ENCODE data around the gene MARCHF10. TPM values are rescaled to one million over a fixed set of nuclear protein-coding genes. Genes with fewer than 3 reads are reported as not detected.

The MARCHF10 gene
- total and polyA plus RNA-seq, 2 donors (not counting 3 experiments of a cell fraction or from before 2014, with no cell fraction given), result 0.11 TPM; not detected in 1

GRCh38 chr17:62719586-62719985 is 88.5 kb downstream of the MARCHF10 start:
- FAIRE-seq (no peak), DNase-seq (ENCODE audit: low read depth, low spot score) (no peak)
- ChIA-PET CTCF (interaction anchor here (1.1 to 3.8 kb wide), 4 partner anchors 8 to 47 kb away, joined by 3 to 26 read pairs (median 4); no protein-coding TSS in a partner anchor), POLR2A (no interaction called here)
- Histone ChIP-seq H3K9me1 (replicated peaks; ENCODE audit: control insufficient read depth, extremely low read depth, insufficient read depth, low read length) (no peaks in the 10 kb centered on the region), H3K79me2 (ENCODE audit: control insufficient read depth, insufficient read depth, low read length) (no peaks in the 10 kb centered on the region), H3K27ac (ENCODE audit: insufficient read depth, low read depth, low read length) (no peak overlapping the region), H3K4me1 (ENCODE audit: control insufficient read depth, extremely low read depth, insufficient read depth, low read length) (no peaks in the 10 kb centered on the region), H3K4me2 (ENCODE audit: insufficient read depth, low read length) (no peak overlapping the region), H3K4me3 (replicated peaks in 1 of 3; ENCODE audit: insufficient read depth in 1 of 3, low read depth in 1 of 3, low read length in 3 of 3) (no peak overlapping the region), H3K9me3 (replicated peaks; ENCODE audit: control insufficient read depth, insufficient read depth, low read length) (no peaks in the 10 kb centered on the region), H3K27me3 (ENCODE audit: control insufficient read depth in 2 of 2, insufficient read depth in 2 of 2, low read length in 2 of 2) (peaks cover 9 to 10% of the 10 kb centered on the region in 2 experiments), H2AFZ (ENCODE audit: low read depth, low read length) (no peak overlapping the region), H3K9ac (replicated peaks; ENCODE audit: extremely low read depth, insufficient read depth, low read length) (no peak overlapping the region), H3K36me3 (ENCODE audit: control insufficient read depth in 2 of 2, extremely low read depth in 1 of 2, insufficient read depth in 2 of 2, low read length in 2 of 2) (no peaks in the 10 kb centered on the region), H4K20me1 (replicated peaks; ENCODE audit: control insufficient read depth, extremely low read depth, insufficient read depth, low read length) (no peaks in the 10 kb centered on the region)
- BruUV-seq (replicated peaks), result no TSS peak
- intact Hi-C loops (cut with micrococcal nuclease) (no loop called here), dilution Hi-C loops (cut with MboI; ENCODE audit: extremely low pct_ligation_motif_present, low sequenced_read_pairs) (no loop called here)
- TF ChIP-seq POLR2A (IDR thresholded peaks at IDR 0.05; ENCODE audit: low read depth, low read length) (no peak), MYC (IDR thresholded peaks at IDR 0.05; ENCODE audit: low read depth, low read length) (no peak), FOS (IDR thresholded peaks at IDR 0.05; ENCODE audit: borderline replicate concordance, insufficient read depth, low read length) (no peak), EZH2 (IDR thresholded peaks at IDR 0.05; ENCODE audit: borderline replicate concordance, low read depth, low read length, severe bottlenecking) (no peak), JUN (IDR thresholded peaks at IDR 0.05; ENCODE audit: borderline replicate concordance, insufficient read depth, insufficient read length, low read depth) (no peak), GATA2 (IDR thresholded peaks at IDR 0.05; ENCODE audit: insufficient read depth, insufficient read length, low read depth, low read length) (no peak), POLR2AphosphoS5 (IDR thresholded peaks at IDR 0.05; ENCODE audit: insufficient read depth, low read depth, low read length) (no peak)
- TF ChIP-seq, protein P1, sequence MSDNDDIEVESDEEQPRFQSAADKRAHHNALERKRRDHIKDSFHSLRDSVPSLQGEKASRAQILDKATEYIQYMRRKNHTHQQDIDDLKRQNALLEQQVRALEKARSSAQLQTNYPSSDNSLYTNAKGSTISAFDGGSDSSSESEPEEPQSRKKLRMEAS (IDR thresholded peaks at IDR 0.05; ENCODE audit: insufficient read depth, insufficient read length), result no peak
- TF ChIP-seq, protein P2, sequence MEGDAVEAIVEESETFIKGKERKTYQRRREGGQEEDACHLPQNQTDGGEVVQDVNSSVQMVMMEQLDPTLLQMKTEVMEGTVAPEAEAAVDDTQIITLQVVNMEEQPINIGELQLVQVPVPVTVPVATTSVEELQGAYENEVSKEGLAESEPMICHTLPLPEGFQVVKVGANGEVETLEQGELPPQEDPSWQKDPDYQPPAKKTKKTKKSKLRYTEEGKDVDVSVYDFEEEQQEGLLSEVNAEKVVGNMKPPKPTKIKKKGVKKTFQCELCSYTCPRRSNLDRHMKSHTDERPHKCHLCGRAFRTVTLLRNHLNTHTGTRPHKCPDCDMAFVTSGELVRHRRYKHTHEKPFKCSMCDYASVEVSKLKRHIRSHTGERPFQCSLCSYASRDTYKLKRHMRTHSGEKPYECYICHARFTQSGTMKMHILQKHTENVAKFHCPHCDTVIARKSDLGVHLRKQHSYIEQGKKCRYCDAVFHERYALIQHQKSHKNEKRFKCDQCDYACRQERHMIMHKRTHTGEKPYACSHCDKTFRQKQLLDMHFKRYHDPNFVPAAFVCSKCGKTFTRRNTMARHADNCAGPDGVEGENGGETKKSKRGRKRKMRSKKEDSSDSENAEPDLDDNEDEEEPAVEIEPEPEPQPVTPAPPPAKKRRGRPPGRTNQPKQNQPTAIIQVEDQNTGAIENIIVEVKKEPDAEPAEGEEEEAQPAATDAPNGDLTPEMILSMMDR (IDR thresholded peaks at IDR 0.05; ENCODE audit: extremely low read depth in 1 of 2, insufficient read depth in 1 of 2, low read depth in 1 of 2, low read length in 2 of 2), result no peak
